Astrocyte of the cerebellum (primary cell): ENCODE measurements around the gene CCDC74A.
"Not testable (repeated sequence)": the region's sequence is repeated elsewhere in the genome, so short reads cannot be mapped to it uniquely, and the experiment has no call there.

Source experiments
- DNase-seq: peaks from one replicate; pipeline ENCODE4 v3.0.0-alpha.2; 2011; ENCODE audit warnings: low read depth
- H3K4me3 ChIP-seq: 2 replicates; pipeline ENCODE4 v1.5.1; 2011; ENCODE audit warnings: mild to moderate bottlenecking, low read depth, low read length, moderate library complexity
- in situ Hi-C: cut with HindIII; loops from 2 replicates; pipeline ENCODE4 v1.10.0; 2017; ENCODE audit warnings: low sequenced_read_pairs
- TF ChIP-seq, protein P1 (sequence below): IDR thresholded peaks from 2 replicates; pipeline ENCODE4 v1.5.1; 2012; ENCODE audit warnings: low read length, low read depth, moderate library complexity, mild to moderate bottlenecking; ENCODE audit errors: missing control alignments

The CCDC74A gene

DNA sequence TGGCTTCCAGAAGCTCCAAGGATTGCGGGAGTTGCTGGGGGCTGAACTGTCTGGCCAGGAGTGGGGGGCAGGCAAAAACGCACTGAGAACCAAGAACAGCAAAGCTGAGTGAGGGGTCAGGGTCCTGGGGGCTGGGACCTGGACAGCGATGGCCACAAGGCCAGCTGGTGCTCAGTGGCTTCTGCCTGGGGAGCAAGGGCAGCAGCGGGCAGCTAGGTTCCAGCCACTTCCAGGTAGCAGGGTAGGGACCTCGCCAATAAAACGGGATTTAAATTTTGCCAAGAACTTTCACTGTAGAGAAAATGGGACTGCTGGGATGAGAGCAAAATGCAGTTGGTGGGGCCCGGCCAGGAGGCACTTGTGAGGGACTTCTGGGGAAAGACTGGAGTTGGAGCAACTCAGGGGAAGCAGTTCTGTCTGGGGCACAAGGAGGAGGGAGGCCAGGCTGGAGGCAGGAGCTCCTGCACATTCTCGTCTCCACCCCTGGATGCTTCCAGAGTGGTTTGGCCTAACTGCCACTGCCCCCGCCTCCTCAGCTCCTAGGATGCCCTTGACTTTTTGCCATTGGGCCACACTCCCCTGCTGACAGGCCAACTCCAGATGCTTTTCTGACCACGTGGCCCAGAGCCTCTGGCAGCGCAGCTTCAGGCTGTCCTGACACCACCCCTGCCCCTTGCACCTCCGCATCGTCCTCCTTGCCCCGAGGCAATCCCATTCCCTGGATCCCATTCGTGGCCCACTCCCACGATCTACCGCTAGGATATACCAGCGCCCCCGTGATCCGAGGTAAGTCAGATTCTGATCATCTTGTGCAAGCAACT, 5.5 kb upstream of the CCDC74A start:
- no peak overlapping the region for H3K4me3 ChIP-seq
- DNase-seq = no peak
- in situ Hi-C loops = no loop called here
- TF ChIP-seq, protein P1, sequence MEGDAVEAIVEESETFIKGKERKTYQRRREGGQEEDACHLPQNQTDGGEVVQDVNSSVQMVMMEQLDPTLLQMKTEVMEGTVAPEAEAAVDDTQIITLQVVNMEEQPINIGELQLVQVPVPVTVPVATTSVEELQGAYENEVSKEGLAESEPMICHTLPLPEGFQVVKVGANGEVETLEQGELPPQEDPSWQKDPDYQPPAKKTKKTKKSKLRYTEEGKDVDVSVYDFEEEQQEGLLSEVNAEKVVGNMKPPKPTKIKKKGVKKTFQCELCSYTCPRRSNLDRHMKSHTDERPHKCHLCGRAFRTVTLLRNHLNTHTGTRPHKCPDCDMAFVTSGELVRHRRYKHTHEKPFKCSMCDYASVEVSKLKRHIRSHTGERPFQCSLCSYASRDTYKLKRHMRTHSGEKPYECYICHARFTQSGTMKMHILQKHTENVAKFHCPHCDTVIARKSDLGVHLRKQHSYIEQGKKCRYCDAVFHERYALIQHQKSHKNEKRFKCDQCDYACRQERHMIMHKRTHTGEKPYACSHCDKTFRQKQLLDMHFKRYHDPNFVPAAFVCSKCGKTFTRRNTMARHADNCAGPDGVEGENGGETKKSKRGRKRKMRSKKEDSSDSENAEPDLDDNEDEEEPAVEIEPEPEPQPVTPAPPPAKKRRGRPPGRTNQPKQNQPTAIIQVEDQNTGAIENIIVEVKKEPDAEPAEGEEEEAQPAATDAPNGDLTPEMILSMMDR = no peak

DNA sequence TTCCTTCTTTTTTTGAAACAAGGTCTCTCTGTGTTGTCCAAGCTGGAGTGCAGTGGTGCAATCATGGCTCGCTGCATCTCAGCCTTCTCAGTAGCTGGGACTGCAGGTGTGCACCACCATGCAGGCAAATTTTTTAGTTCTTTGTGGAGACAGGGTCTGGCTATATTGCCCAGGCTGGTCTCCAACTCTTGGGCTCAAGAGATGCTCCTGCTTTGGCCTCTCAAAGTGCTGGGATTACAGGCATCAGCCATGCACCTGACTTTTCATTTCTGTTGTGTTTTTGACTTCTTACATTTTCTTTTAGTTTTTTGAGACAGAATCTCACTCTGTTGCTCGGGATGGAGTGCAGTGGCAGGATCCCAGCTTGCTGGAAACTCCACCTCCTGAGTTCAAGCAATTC, 2.4 kb upstream of the CCDC74A start:
- in situ Hi-C loops, H3K4me3 ChIP-seq, DNase-seq: not testable (repeated sequence)

- H3K4me3 ChIP-seq, DNase-seq, in situ Hi-C loops: not testable (repeated sequence)
Observed at GRCh38 chr2:131528981-131529863, 1.5 kb downstream of the CCDC74A start.

GRCh38 chr2:131529864-131530445, 2.3 kb downstream of the CCDC74A start:
- in situ Hi-C loops, H3K4me3 ChIP-seq, DNase-seq: not testable (repeated sequence)

- DNase-seq, in situ Hi-C loops, H3K4me3 ChIP-seq: not testable (repeated sequence)
Observed at GRCh38 chr2:131530626-131531344, 3.1 kb downstream of the CCDC74A start.

- DNase-seq, in situ Hi-C loops, H3K4me3 ChIP-seq: not testable (repeated sequence)
Observed at GRCh38 chr2:131531547-131532185, 4.0 kb downstream of the CCDC74A start.

DNA sequence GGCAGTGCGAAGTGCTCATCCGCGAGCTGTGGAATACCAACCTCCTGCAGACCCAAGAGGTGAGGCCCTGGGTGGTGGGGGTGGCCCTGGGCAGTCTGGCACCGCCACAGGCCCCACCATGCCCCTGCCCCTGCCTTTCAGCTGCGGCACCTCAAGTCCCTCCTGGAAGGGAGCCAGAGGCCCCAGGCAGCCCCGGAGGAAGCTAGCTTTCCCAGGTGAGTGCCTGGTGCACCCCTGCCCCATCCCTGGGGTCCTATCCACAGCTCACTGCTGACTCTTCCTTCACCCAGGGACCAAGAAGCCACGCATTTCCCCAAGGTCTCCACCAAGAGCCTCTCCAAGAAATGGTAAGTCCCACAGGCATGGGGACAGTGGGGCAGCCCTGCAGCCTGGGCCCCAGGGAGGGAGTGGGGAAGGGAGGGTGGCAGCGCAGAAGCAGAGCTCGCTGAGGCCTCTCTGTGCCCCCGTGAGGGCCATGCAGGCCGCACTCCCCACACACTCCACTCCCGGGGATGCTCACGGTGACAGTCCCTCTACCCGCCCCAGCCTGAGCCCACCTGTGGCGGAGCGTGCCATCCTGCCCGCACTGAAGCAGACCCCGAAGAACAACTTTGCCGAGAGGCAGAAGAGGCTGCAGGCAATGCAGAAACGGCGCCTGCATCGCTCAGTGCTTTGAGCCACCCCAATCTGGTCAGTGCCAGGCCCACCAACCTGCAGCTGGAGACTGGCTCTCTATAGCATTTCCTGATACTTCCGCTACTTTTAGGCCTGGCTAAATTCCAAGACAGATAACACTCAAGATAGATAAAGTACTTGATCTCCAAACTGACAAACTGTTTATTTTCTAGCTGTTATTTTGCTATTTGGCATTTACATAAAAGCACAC, 5.3 kb downstream of the CCDC74A start:
- in situ Hi-C loops, H3K4me3 ChIP-seq, DNase-seq: not testable (repeated sequence)

GRCh38 chr2:131533609-131534316, 6.1 kb downstream of the CCDC74A start:
- in situ Hi-C loops, DNase-seq, H3K4me3 ChIP-seq: not testable (repeated sequence)

DNA sequence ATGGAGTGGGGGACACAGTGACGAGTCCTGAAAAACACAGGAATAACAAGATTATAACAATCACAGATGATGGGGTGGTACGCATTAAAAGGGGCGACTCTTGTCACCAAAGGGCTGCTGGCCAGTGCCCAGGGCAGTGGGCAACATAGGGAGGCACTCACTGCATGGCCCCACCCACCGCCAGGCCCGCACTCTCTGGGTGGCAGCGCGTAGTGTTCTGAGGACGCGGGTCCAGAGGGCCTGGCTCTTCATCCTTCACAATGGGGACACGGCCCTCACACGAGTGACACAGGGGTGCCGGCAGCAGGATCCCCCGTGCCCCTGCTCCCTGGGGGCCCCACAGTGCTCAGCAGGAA, 6.6 kb downstream of the CCDC74A start:
- DNase-seq, in situ Hi-C loops, H3K4me3 ChIP-seq: not testable (repeated sequence)

- DNase-seq = not testable (repeated sequence)
Observed at GRCh38 chr2:131534965-131535364, 7.3 kb downstream of the CCDC74A start.

More at GRCh38 chr2:131534965-131535364, 7.3 kb downstream of the CCDC74A start:
- H3K4me3 ChIP-seq, in situ Hi-C loops: not testable (repeated sequence)
